ENCODE data around the gene PICK1. TPM values are rescaled to one million over a fixed set of nuclear protein-coding genes. Genes with fewer than 3 reads are reported as not detected.
"Not testable (repeated sequence)": the region's sequence is repeated elsewhere in the genome, so short reads cannot be mapped to it uniquely, and the experiment has no call there.

Gene PICK1
- total RNA-seq, 1 donor from 2014 or later = 14.9 TPM

DNA sequence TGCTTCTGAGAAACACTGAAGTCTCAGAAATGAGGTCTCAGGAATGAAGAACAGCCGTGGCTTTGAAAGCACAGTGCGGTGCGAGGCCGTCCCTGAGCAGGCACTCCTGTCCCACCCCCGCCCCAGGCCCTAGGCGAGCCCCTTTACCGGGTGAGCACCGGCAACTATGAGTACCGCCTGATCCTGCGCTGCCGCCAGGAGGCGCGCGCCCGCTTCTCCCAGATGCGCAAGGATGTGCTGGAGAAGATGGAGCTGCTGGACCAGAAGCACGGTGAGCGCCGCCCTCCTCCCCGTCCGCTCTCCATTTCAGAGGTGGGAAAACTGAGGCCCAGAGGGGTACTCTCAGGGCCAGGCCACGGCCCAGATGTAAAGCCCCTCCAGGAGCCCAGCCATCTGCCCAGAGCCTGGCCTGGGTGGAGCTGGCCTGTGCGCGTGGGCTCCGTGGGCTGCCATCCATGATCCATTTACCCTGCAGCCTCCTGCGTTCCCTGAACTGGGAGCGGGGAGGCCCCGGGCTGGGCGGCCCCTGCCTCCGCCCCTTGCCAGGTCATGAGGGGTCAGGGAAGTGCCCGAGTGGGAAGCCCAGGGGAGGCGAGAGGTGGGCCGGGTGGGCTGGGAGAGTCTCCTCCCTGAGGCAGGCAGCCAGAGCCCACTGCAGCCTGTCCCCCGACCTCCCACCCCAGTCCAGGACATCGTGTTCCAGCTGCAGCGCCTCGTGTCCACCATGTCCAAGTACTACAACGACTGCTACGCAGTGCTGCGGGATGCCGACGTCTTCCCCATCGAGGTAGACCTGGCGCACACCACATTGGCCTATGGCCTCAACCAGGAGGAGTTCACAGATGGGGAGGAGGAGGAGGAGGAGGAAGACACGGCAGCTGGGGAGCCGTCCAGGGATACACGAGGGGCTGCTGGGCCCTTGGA lies 17.2 kb downstream of the PICK1 start:
- DNase-seq = peak; percentile 66

DNA sequence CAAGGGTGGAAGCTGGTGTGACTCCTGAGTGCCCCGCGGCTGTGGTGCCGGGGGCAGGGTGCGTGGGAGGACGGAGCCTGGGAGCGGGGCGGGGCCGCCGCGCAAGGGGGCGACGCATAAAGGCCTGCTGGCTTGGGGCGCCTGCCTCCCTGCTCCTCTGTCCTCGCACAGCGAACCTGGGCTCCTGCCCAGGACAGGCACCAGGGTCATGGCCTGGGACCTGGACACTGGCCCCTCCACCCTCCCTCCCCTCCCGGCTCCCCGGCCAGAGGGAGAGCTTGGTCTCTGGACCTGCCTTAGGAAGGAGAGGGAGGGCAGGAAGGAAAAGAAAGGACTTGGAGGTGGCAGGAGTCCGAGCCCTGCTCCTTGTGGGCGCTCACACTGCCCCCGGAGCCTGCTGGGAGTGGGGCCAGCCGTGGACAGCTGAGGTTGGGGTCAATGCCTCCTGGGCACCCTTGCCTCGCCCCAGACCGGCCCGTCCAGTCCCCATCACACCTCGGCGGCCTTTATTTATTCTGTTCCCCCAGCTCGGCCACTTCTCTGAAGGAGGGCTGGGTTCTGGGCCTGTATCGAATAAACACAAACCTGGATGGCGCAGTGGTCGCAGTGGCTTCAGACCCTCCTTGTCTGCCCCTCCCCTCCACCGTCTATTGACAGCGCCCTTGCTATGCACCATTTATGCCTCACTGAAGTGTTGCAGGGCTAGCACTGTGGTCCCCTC lies 18.1 kb downstream of the PICK1 start:
- no peak for DNase-seq

DNA sequence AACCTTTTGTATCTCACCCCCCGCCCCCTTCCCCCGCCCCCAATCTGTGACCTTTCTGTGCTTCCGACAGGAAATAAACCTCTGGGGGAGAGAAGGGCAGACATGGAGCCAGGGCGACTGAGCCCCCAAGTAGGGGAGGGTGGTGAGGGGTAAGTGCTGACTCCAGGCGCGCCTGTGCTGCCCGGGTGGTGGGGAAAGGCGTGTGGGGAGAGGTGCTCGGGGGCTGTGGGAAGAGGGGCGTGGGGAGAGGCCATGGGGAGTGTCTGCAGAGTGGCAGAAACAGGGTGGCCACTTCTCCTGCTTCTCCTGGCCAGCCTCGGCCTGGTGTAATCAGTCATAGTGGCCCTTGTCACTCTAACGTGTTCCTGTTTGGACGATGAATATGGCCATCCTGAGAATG lies 18.8 kb downstream of the PICK1 start:
- no peak for DNase-seq

DNA sequence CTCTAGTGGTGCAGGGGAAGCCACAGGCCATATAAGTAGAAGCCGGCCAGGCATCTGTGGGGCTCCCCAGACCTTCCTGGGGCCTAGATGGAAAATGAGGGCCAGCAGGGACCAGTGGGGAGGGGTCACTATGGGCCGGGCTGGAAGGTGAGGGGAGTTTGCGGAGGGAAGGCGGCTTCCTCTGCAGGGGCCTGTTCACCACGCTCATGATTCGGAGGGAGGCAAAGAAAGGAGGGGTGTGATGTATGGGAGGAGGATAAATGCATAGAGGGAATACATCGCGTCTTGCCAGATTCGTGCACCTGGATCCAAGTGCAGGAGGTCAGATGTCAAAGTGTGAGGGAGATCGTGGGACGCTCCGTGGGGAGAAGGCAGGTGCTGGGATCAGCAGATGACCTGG lies 19.9 kb downstream of the PICK1 start:
- DNase-seq = no peak

DNA sequence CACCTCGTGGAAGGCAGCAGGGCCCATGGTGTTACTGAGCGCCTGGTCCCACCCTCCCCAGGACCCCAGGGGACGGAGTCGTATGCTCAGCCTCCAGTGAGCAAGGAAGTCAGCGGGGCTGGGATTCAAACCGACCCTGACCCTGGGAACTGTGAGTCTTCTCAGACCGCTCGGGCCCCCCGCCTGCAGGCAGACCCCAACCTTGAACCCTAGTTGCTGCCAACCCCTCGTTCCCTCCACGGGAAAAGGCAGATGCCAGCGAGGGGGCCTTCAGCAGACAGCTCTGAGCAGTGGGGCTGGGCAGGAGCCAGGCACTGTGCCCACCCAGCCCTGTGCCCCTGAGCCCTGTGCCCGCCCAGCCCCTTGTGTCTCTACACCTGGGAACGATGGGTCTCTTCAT lies 20.4 kb downstream of the PICK1 start:
- no peak for DNase-seq

DNA sequence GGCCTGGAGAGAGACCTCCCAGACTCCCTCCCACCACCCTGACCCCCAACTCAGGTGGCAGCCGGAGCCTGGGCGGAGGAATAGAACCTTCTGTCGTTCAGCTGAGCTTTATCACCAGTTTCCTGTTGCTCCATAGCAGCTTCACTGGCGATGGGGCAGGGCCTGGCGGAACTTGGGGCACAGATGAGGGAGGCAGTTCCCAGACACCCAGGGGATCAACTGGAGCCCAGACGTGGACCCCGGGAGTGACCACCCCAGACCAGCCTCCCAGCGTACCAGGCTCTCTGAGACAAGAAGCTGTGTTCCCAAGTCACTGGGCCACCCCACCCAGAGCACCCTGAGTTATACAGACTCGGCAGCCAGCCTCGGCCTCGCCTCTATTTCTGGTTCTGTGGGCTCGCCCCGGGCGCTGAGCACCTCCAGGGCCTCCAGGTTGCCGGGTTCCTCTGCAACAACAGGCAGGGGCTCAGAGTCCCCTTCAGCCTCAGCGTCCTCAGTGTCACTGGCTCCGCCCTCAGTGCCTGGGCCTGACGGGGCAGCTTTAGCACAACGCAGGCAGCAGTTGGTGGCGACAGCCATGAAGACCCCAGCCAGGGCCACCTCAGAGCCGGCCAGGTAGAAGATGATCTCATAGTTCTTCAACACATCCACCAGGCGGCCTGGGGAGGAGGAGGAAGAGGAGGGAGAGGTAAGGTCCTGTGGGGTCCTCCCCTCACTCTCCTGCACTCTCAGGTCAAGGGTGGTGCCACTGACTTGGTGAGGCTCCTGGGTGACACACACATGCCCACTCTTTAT lies 21.0 kb downstream of the PICK1 start:
- no peak for DNase-seq

DNA sequence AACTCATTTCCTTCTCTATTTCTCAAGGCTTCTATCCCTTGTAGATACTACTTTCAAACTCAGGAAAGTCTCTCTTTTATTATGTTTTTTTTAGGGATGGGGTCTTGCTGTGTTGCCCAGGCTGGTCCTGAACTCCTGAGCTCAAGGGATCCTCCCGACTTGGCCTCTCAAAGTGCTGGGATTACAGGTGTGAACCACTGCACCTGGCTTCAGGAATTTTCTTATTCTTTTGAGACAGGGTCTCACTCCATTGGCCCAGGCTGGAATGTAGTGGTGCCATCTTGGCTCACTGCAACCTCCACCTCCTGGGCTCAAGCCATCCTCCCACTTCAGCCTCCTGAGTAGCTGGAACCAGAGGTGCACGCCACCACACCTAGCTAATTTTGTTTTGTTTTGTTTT lies 22.0 kb downstream of the PICK1 start:
- DNase-seq = not testable (repeated sequence)

DNA sequence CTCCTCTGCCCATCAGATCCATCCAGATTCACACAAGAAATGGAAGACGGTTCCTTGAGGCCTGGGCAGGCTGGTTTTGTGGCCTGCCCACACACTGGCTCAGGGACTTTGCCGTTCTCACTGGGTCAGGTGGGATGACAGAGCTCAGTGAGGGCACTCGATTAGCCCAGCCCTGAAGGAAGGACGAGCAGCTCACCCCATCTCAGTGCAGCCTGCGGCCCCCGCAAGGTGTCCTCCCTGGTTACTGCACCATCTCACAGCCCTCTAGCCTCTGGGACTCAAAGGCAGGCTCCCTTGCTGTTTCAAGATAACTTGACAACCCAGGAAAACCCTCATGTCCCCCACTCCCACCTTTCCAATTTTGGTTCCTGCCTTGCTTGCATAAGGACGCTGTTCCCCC lies 22.6 kb downstream of the PICK1 start:
- no peak for DNase-seq

DNA sequence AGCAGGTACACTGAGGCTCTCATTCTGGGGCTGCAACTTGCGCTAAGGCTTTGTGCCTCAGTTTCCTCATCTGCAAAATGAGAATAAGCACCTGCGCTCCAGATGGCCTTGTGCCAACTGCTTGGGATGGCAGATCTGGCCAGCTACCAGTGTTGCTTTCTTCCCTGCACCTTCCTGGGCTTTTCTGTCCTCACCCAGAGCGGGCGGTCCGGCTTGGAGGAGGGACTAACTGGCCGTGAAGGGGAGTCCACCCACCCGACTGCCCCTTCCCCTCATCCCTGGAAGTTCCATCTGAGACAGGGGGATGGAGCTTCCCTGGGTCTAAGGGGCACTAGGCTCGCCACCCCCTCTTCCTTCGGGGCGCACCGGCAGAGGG lies 23.3 kb downstream of the PICK1 start:
- DNase-seq = no peak

DNA sequence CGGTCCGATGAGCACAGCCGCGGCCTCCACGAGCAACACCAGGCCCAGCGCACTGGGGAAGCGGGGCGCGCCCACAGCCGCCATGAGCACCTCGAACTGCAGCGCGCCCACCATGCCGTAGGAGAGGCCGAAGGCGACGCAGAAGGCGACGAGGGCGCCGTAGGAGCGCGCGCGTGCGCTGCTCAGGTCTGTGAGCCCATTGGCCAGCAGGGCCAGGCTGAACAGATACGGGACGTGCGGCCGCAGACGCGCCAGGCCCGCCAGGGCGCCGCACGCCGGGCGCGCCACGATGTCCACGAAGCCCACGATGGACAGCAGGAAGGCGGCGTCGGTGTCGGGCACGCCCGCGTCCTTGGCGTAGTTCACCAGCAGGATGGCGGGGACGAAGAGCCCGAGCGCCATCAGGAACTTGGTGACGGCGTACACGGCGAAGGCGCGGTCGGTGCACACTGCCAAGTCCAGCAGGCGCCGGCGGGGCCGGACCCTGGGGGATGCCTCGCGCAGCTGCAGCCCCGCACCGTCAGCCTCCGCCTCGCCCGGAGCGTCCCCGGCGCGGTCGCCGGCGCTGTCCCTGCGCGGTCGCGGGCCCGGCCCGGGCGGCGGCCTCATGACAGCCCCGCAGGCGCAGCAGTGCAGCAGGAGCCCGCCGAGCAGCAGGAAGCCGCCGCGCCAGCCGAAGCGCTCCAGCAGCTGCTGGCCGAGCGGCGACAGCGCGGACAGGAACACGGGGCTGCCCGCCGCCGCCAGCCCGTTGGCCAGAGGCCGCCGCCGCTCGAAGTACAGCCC lies 23.8 kb downstream of the PICK1 start:
- DNase-seq = peak; percentile 60

DNA sequence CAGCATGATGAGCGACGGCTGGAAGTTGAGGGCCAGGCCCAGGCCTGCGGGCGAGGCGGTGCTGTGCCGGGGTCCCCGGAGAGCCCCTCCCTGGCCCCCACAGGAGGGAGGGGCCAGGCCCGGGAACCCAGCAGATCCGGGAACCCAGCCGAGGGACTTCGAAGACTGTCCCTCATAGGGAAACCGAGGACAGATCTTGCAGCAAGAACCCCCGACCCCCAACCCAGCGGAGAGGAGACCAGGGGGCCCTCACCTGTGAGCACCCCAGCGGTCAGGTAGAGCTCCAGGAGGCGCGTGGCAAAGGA lies 24.4 kb downstream of the PICK1 start:
- no peak for DNase-seq

DNA sequence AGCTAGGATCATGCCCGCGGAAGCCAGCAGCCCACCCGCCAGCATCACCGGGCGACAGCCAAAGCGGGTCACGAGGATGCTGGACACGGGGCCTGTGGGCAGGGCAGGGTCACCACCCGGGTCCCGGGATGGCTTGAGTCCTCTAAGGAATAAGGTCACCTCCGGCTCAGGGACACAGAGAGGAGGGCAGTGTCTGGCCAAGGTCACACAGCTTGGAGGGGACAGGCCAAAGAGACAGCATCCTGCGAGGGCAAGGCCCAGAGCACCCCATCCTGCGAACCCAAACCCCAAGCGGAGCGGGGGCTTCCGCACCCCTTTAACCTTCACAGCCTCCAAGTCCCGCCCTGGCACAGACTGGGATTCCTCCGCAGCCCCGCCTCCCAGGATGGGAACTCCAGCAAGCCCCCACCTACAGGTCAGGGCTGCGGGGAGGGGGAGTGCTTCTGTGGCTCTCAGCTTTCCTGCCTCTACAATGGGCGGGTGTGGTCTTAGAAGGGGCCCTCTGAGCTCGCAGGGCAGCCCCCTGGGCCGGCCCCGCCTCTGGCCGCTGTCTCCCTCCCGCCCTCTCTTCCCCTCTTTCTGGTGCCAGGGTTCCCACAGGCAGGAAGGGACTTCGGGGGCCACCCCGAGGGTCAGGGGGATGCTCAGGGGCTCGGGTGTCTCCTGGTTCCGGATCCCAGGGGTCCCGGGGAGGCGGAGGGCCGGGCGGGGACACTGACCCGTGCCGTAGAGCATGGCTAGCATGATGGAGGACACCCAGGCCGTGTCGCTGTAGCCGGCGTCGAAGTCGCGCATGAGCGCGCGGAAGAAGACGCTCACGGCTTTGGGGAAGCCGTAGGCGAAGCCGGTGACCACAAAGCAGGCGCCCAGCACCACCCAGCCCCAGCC lies 25.0 kb downstream of the PICK1 start:
- DNase-seq = no peak

DNA sequence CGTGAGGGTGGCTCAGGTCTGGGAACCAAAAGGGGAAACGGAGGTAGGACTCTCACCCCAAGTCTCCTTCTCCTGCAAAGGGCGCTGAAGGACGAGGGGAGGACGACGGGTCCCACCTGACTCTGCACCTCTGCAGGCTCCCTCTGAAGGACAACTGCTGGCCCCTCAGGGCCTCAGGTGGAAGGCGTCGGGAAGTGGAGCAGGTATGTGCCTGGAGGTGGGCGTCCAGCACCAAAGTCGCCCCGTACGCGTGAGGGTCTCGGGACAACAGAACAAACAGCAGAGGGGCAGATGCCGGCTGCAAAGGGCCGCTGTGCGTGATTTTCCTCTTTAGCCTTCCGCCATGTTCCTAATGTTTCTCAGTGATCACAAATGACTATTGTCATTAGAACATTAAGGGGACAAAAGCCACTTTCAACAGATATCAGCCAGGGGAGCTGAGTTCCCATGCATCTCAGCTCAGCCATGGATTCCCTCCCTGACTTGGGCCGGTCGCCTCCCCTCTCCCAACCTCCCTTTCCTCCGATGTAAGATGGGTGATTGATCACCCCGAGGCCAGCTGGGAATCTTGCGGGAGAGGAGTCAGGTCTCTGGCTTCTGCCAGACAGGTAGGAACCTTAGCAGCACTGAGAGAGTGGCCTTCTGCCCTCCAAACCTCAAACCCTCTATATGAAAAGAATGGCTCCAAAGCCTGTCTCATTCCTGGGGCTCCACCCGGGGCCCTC lies 25.9 kb downstream of the PICK1 start:
- DNase-seq = no peak

DNA sequence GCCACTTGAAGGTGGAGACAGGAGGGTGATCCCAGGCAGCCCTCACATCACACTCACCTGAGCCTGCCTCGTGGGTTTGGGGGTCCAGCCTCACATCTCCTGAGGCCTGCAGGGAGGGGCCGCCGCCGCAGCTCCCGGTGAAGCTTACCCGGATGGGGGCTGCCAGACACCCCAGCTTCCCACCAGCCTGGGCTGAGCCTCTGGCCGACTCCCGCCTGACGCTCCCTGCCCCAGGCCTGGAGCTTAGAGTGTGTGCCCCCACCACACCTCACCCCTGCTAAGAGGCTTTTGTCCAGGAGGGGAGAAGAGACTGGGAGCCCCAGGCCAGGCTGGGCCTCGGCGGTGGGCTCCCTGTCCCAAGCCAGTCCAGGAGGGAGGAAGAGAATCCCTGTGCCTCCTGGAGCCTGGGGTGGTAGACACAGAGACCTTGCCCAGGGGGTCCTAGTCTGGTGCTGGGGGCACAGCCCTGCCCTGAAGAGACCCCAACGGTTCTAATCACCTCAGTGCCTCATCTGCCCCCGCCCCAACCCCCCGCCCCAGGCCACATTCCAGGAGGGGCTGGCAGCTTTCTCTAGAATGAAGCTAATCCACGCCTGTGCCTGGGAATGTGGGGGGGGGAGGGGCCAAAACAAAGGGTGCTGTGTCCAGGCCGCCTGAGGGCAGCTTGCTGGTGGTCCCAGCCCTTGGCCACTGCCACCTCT lies 26.9 kb downstream of the PICK1 start, which contains the start of gene SLC16A8:
Gene SLC16A8, minus strand, starts transcription at position 254 of the 701 bp plus-strand sequence. CDS start 1,311 bp downstream, outside the sequence.
- no peak for DNase-seq

DNA sequence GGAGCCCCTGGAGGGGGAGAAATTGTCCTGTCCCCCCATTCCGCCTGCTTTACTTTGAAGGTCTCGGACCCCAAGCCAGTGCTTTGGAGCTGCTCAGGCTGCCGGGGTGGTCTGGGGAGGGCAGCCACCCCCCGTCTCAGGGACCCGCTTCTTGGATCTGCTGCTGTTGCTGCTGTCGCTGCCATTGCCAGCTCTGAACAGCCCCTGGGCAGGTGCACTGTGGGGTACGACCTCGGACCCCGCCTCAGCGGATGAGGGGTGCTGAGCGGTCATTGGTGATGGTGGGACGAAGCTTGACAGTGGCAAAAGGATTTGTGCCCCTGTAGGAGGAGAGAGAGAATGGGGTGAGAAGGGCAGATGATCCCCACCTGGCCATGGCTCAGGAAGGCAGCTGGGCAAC lies 27.9 kb downstream of the PICK1 start:
- DNase-seq = no peak

DNA sequence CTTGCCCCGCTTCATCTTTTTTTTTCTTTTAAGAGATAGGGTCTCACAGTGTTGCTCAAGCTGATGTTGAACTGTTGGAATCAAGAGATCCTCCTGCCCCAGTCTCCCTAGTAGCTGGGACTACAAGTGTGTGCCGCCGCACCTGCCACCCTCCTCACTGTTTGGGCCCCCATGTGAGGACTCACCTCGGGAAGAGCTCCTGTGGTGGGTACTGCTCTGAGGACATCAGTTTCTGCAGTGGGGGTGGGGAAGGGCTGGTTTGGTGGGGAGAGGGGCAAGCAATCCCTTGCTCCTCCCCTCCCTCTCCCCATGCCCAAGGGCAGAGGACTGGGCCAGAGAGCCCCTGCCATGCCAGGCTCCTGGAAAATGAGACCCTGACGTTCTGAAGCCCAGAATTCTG lies 28.3 kb downstream of the PICK1 start:
- DNase-seq = no peak

DNA sequence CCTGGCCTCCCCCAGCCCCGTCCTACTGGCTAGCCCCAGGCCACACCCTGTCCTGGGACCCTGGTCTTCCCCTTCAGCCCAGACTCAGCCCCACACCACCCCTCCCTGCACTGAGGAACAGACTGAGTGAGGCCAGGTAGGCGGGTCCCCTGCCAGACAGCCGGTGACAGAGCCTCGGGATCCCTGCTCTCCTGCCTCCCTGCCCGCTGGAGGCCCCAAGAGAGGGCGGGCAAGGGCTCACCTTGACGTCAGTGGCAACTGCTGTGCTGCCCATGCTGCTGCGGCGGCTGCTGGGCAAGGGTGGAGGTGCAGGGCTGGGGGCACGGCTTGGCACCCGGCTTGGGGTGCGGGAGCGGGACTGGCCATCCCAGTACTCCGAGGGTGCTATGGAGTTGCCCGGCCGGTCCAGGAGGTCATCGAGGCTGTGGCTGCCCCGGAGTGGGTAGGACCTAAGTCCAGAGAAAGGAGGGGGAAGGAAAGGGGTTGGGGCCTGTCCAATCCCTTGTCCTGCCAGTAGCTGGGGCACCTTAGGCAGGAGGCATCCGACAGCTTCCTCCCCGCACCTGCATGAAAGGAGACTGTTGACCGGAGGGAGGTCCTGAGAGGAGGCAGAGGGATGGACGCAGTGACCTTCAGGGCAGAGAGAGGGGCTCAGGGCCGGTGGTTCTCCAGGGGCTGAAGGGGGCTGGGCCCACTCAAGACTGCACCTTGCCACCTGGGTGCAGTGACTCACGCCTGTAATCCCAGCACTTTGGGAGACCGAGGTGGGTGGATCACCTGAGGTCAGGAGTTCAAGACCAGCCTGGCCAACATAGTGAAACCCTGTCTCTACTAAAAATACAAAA lies 29.0 kb downstream of the PICK1 start:
- DNase-seq = no peak

DNA sequence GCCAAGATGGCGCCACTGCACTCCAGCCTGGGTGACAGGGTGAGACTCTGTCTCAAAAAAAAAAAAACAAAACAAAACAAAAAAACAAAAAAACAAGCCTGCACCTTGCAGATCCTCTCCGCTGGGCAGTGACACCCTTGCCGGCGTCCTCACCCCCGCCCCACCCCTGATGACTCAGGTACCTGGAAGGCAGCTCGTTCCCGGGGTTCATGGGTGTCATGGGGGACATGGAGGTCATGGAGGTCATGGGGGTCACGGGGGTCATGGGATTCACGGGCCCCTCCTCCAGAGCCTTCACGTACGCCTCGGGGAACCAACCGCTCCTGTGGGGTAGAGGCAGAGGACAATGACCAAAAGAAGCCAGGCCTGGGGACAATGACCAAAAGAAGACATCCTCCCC lies 29.7 kb downstream of the PICK1 start:
- DNase-seq = no peak

DNA sequence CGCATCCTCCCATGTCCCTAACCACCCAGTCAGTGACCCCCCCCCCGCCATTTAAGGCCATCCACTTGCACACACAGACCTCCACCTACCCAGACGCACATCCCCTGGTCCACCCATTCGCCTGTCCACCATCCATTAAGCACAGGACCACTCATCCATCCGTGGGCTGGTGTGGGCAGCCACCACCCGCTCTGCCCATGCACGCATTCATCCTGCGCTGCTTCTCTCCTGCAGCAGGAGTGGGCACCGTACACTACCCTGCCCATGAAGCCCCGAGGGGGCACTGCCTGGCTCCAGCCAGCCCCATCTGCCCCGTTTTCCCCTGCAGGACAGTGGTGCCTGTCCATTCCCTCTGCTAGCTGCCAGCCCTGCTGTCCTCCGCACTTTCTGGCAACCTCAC lies 30.7 kb downstream of the PICK1 start:
- no peak for DNase-seq

Measured in tongue (tissue), 2 donors.